K562 (cell line): ENCODE data around the gene MLANA. TPM values are rescaled to one million over a fixed set of nuclear protein-coding genes. Genes with fewer than 3 reads are reported as not detected.
A peak's percentile ranks its signal among the peaks of the same experiment; 100 is the strongest.

Experiments
- ATAC-seq: fragments of 200-7000 bp; cut with Tn5 transposase; 3 replicates; pipeline ENCODE4 v1.9.1; 2020; ENCODE audit warnings: moderate library complexity
- BruUV-seq: library from RNA; stranded (reverse); fragments of 400-500 nt; replicated peaks from 2 replicates; lab custom pipeline; 2021; lab: Mats Ljungman, UMichigan
- CTCF ChIA-PET: fragments of 300-600 bp; formaldehyde crosslinking; extraction: SDS; loops from one replicate; lab custom pipeline; 2021; ENCODE audit warnings: low intra/inter-chr PET ratio; lab: Yijun Ruan, JAX
- POLR2A ChIA-PET: fragments of 300-600, 350-650 bp; sonication (Branson Sonifier 250); formaldehyde crosslinking; extraction: SDS; loops from one replicate; lab custom pipeline; 2021; ENCODE audit warnings: antibody characterized with exemption, inconsistent platforms; lab: Yijun Ruan, JAX
- DNase-seq, 4 experiments: peaks; one replicate each; pipeline versions ENCODE4 v3.0.0 to v3.0.0-alpha.2; 2011 to 2018; ENCODE audit warnings: low spot score in 3 of 4, mixed read lengths in 3 of 4; ENCODE audit errors: extremely low read depth in 1 of 4
- FAIRE-seq: peaks from 2 replicates; lab custom pipeline; 2011; peaks lifted over from hg19 to GRCh38; lab: Jason Lieb, UNC
- H2AFZ ChIP-seq: 2 replicates; pipeline ENCODE4 v1.6.0; 2011; ENCODE audit warnings: low read depth, low read length, control low read depth, inconsistent platforms
- H3K27ac ChIP-seq: fragments of 200-600 bp; 3 replicates; pipeline ENCODE4 v1.8.0; 2011; ENCODE audit warnings: low read depth, mild to moderate bottlenecking, control low read depth, inconsistent platforms, low read length, moderate library complexity, mixed read lengths; ENCODE audit errors: extremely low read depth
- H3K27me3 ChIP-seq, 2 experiments: fragments of 300-600 bp in 1 of 2; 2 replicates in 1 of 2; 3 replicates in 1 of 2; pipeline versions ENCODE4 v1.6.0 to v1.8.0; 2011; ENCODE audit warnings: inconsistent platforms in 2 of 2, low read length in 2 of 2, mild to moderate bottlenecking in 1 of 2, mixed read lengths in 1 of 2, moderate library complexity in 1 of 2; ENCODE audit not compliant: control insufficient read depth in 2 of 2, insufficient read depth in 2 of 2
- H3K36me3 ChIP-seq: fragments of 300-600 bp; 3 replicates; pipeline ENCODE4 v1.8.0; 2011; ENCODE audit warnings: mild to moderate bottlenecking, low read length, inconsistent platforms; ENCODE audit not compliant: control insufficient read depth, insufficient read depth
- H3K4me1 ChIP-seq, 2 experiments: fragments of 200-600 bp in 1 of 2; replicated peaks in 1 of 2; 2 replicates in 1 of 2; 3 replicates in 1 of 2; pipeline versions ENCODE4 v1.5.1 to v1.8.0; 2011; ENCODE audit warnings: inconsistent platforms in 2 of 2, low read length in 2 of 2, mild to moderate bottlenecking in 1 of 2, mixed read lengths in 1 of 2, moderate library complexity in 1 of 2; ENCODE audit not compliant: control insufficient read depth in 2 of 2, insufficient read depth in 2 of 2
- H3K4me2 ChIP-seq: 2 replicates; pipeline ENCODE4 v1.6.1; 2011; ENCODE audit warnings: low read length, control low read depth, inconsistent platforms, mixed read lengths; ENCODE audit not compliant: insufficient read depth
- H3K4me3 ChIP-seq: fragments of 200-600 bp; sonication (generic), shearing (Covaris generic); 2 replicates; pipeline ENCODE4 v1.5.1; 2016; ENCODE audit warnings: control low read depth, inconsistent platforms
- H3K79me2 ChIP-seq: fragments of 200-600 bp; 3 replicates; pipeline ENCODE4 v1.8.0; 2011; ENCODE audit warnings: low read length, inconsistent platforms; ENCODE audit not compliant: control insufficient read depth, insufficient read depth
- H3K9ac ChIP-seq, 2 experiments: 2 replicates each; pipeline versions ENCODE4 v1.6.0 to v1.6.1; 2011; ENCODE audit warnings: low read depth in 2 of 2, low read length in 2 of 2, control low read depth in 1 of 2, inconsistent platforms in 1 of 2, mild to moderate bottlenecking in 1 of 2, mixed read lengths in 1 of 2; ENCODE audit not compliant: insufficient read depth in 1 of 2
- H3K9me1 ChIP-seq: one replicate; pipeline ENCODE4 v1.6.0; 2011; ENCODE audit warnings: inconsistent platforms, mild to moderate bottlenecking, low read length, moderate library complexity; ENCODE audit not compliant: control insufficient read depth, insufficient read depth
- H3K9me3 ChIP-seq: replicated peaks from 2 replicates; pipeline ENCODE4 v1.5.1; 2011; ENCODE audit warnings: low read depth, low read length, inconsistent platforms; ENCODE audit not compliant: control insufficient read depth, insufficient read depth
- H4K20me1 ChIP-seq: replicated peaks from 2 replicates; pipeline ENCODE4 v1.6.1; 2011; ENCODE audit warnings: low read length, inconsistent platforms, mixed read lengths; ENCODE audit not compliant: control insufficient read depth, insufficient read depth
- ETV5 ChIP-seq: sonication (generic); formaldehyde crosslinking; IDR thresholded peaks from 2 replicates; pipeline ENCODE4 v1.4.0; 2020; ENCODE audit warnings: low read depth, mild to moderate bottlenecking, missing genetic modification reagents
- MCM5 ChIP-seq: fragments of 450-650 bp; IDR thresholded peaks from 2 replicates; pipeline ENCODE4 v1.6.1; 2016; ENCODE audit warnings: low read depth
- SP2 ChIP-seq: IDR thresholded peaks from 2 replicates; pipeline ENCODE4 v1.6.1; 2011; ENCODE audit warnings: mild to moderate bottlenecking, low read depth, low read length, moderate library complexity; ENCODE audit not compliant: poor library complexity, severe bottlenecking; ENCODE audit errors: extremely low read depth
- SPI1 ChIP-seq: IDR thresholded peaks from 2 replicates; pipeline ENCODE4 v1.6.1; 2011; ENCODE audit warnings: low read depth, low read length, control low read depth, borderline replicate concordance
- ZNF347 ChIP-seq: fragments of 450-650 bp; formaldehyde crosslinking; IDR thresholded peaks from 2 replicates; pipeline ENCODE4 v1.4.0; 2020; ENCODE audit warnings: low read depth, mild to moderate bottlenecking, moderate library complexity
- ZSCAN29 ChIP-seq: fragments of 450-650 bp; IDR thresholded peaks from 2 replicates; pipeline ENCODE4 v1.6.1; 2017
- WGBS: fragments of 100-300 bp; shearing (Covaris generic); methylation state at CpG from one replicate; pipeline ENCODE4 v1.1.6; 2016; ENCODE audit warnings: low coverage, mixed read lengths; ENCODE audit not compliant: insufficient coverage; ENCODE audit errors: missing lambda C conversion rate; 5-methylcytosine and 5-hydroxymethylcytosine counted together
- in situ Hi-C: fragments of 300-500 bp; cut with MboI; formaldehyde crosslinking; loops from 4 replicates; pipeline ENCODE4 v1.15.0; 2018; ENCODE audit warnings: inconsistent platforms, mixed read lengths
- intact Hi-C: fragments of 100-400 bp; cut with micrococcal nuclease; formaldehyde crosslinking; loops from 2 replicates; pipeline ENCODE4 v1.14.2; 2022
- polyA plus RNA-seq, 8 experiments: library from polyadenylated mRNA; depleted of rRNA in 4 of 8; stranded (reverse) in 5 of 8; unstranded in 3 of 8; fragments of >200 nt; fragmentation: Nextera tagmentation in 2 of 8; fragmentation: Illumina TruSeq in 1 of 8; extraction: Ambion mirVana in 2 of 8; extraction: Trizol in 1 of 8; gene quantifications; 2 replicates each; pipeline versions ENCODE4 v1.2.1 to v1.2.3, GENCODE V29; 2011 to 2014; ENCODE audit warnings: inconsistent platforms in 1 of 8, missing spikeins in 1 of 8
- total RNA-seq, 7 experiments: library from RNA; depleted of rRNA in 6 of 7; stranded (reverse); fragments of >200 nt in 6 of 7; fragmentation: Illumina TruSeq in 2 of 7; extraction: Trizol in 2 of 7; gene quantifications; 2 replicates each; pipeline versions ENCODE4 v1.2.1 to v1.2.3, GENCODE V29; 2011 to 2021; ENCODE audit warnings: low replicate concordance in 1 of 7
- TF ChIP-seq, protein P1 (sequence below): sonication (generic); IDR thresholded peaks from 2 replicates; pipeline ENCODE4 v1.6.1; 2016

Gene MLANA
- total and polyA plus RNA-seq, 9 of the 15 experiments (the other 6 are each of a cell fraction or from before 2014, with no cell fraction given) = not detected

DNA sequence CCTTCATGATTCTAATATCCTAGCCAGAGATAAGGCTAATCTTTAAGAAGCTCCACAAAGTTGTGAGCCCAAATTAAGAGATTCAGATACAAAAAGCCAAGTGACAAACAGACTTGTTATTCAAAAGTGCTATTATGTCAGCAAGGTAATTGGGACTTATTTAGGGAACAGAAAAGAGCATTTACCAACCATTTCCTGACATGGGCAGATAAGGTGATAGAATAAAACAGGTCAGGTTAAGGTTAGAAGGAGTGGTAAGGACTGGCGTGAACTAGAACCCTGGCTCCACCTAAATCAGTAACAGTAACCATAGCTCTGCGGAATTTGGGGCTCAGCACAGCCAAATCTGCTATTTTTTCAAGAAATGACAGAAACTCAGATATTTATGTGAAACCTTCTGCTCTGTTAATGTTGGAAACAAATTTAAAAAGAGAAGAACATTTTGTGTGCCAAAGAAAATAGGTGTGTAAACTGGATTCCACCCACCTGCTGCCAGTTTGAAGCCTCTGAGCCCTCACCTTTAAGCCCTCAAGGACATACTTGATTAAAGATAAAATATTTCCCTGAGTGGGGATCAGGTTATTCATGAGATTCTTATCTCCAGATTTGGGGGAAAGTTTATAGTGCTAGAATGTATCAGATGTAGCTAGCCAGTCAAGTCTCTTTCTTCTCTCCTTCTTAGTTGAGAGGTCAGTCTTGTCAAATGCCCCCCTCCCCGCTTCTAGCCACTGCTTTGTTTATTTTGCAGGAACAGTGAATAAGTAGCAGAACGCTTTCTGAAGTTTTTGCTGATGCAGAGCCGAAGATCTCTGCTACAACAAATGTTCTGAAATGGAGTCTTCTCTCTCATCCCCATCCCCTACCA, 47.5 kb upstream of the MLANA start (continued):
- TF ChIP-seq, protein P1, sequence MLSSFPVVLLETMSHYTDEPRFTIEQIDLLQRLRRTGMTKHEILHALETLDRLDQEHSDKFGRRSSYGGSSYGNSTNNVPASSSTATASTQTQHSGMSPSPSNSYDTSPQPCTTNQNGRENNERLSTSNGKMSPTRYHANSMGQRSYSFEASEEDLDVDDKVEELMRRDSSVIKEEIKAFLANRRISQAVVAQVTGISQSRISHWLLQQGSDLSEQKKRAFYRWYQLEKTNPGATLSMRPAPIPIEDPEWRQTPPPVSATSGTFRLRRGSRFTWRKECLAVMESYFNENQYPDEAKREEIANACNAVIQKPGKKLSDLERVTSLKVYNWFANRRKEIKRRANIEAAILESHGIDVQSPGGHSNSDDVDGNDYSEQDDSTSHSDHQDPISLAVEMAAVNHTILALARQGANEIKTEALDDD = peak; percentile 94

GRCh38 chr9:5843794-5844471, 46.8 kb upstream of the MLANA start:
- peak overlapping the region; percentile 58; the same call in 1 of the 3 replicates for H3K27ac ChIP-seq
- TF ChIP-seq SP2 = no peak
- no peak for TF ChIP-seq ETV5 (CRISPR knock-in tag)
- no peak for TF ChIP-seq MCM5
- no peak for TF ChIP-seq SPI1
- no peak for TF ChIP-seq ZSCAN29
- TF ChIP-seq ZNF347 (CRISPR knock-in tag) = no peak

More at GRCh38 chr9:5843794-5844471, 46.8 kb upstream of the MLANA start:
- no peak overlapping the region for H3K4me2 ChIP-seq
- no peak overlapping the region for H3K4me3 ChIP-seq
- H3K36me3 ChIP-seq = no peaks in the 10 kb centered on the region
- 37% methylated on average over 5 of the region's 8 CpGs for WGBS
- ChIA-PET POLR2A (interaction anchor here (0.6 kb wide), 1 partner anchor 8 kb away, joined by 4 read pairs; no protein-coding TSS in a partner anchor), CTCF (no interaction called here)
- intact Hi-C loops = no loop called here
- no peaks in the 10 kb centered on the region; the same call in 1 of the 2 replicates for H3K9me3 ChIP-seq
- H3K9ac ChIP-seq = no peak overlapping the region
- peaks cover 11 to 40% of the 10 kb centered on the region in 2 experiments; a peak in 4 of 5 replicates for H3K4me1 ChIP-seq
- in situ Hi-C loops = no loop called here
- no peaks in the 10 kb centered on the region for H3K27me3 ChIP-seq
- no peaks in the 10 kb centered on the region for H3K9me1 ChIP-seq
- no peaks in the 10 kb centered on the region for H3K79me2 ChIP-seq
- peak overlapping the region; percentile 25; the same call in 1 of the 2 replicates for H2AFZ ChIP-seq
- FAIRE-seq (peak; percentile 29), DNase-seq (peak in 2 of 4 experiments; percentile 23 to 29), ATAC-seq (peak; percentile 14; the same call in 2 of the 3 replicates)
- no peaks in the 10 kb centered on the region for H4K20me1 ChIP-seq
- no TSS peak for BruUV-seq
